AML-193 (cell line): ENCODE results near the gene RAB17.

Source experiments
- DNase-seq, 2 experiments: peaks; one replicate each; lab custom pipeline; 2025; lab: John Stamatoyannopoulos, UW

Gene RAB17

GRCh38 chr2:237576974-237577373, 13.6 kb downstream of the RAB17 start:
- DNase-seq: no peak

- no peak for DNase-seq
These were observed 14.4 kb downstream of the RAB17 start for GRCh38 chr2:237575869-237576862.

- no peak for DNase-seq
These were observed 15.4 kb downstream of the RAB17 start for GRCh38 chr2:237574894-237575868.

- DNase-seq: no peak
These were observed 16.1 kb downstream of the RAB17 start for GRCh38 chr2:237574467-237574866.

GRCh38 chr2:237573721-237574415, 16.7 kb downstream of the RAB17 start:
- no peak for DNase-seq

- DNase-seq: no peak
These were observed 17.8 kb downstream of the RAB17 start for GRCh38 chr2:237572742-237573101.

- DNase-seq: peak; percentile 42 to 63
These were observed 18.4 kb downstream of the RAB17 start for GRCh38 chr2:237572021-237572741.

- DNase-seq: no peak
These were observed 19.0 kb downstream of the RAB17 start for GRCh38 chr2:237571551-237571950.

GRCh38 chr2:237570776-237571335, 19.7 kb downstream of the RAB17 start:
- no peak for DNase-seq

- DNase-seq: no peak
These were observed 20.6 kb downstream of the RAB17 start for GRCh38 chr2:237569896-237570295.

GRCh38 chr2:237569041-237569440, 21.5 kb downstream of the RAB17 start:
- no peak for DNase-seq

GRCh38 chr2:237568121-237568660, 22.3 kb downstream of the RAB17 start:
- DNase-seq: no peak

- no peak for DNase-seq
These were observed 23.1 kb downstream of the RAB17 start for GRCh38 chr2:237567276-237568029.

GRCh38 chr2:237566401-237567235, 23.9 kb downstream of the RAB17 start, which contains the start of gene PRLH:
TSS of gene PRLH (plus strand) at chr2:237566574. CDS start at chr2:237566574, 0 bp downstream.
- DNase-seq: no peak

GRCh38 chr2:237565974-237566373, 24.6 kb downstream of the RAB17 start:
- no peak for DNase-seq

- DNase-seq: no peak
These were observed 25.9 kb downstream of the RAB17 start for GRCh38 chr2:237564526-237565131.

GRCh38 chr2:237563816-237564215, 26.7 kb downstream of the RAB17 start:
- no peak for DNase-seq

GRCh38 chr2:237561221-237561620, 29.3 kb downstream of the RAB17 start:
- DNase-seq: no peak
